IPS-18a (cell line): ENCODE data around the gene OR11L1.
A peak's percentile ranks its signal among the peaks of the same experiment; 100 is the strongest.

ENCODE experiments used
- H3K27ac ChIP-seq: one replicate; pipeline ENCODE4 v1.5.1; 2013; ENCODE audit warnings: low read length
- H3K27me3 ChIP-seq: one replicate; pipeline ENCODE4 v1.6.1; 2013; ENCODE audit warnings: mild to moderate bottlenecking, low read length; ENCODE audit not compliant: control insufficient read depth, insufficient read depth
- H3K36me3 ChIP-seq: one replicate; pipeline ENCODE4 v1.6.1; 2013; ENCODE audit warnings: low read depth, low read length; ENCODE audit not compliant: control insufficient read depth
- H3K4me1 ChIP-seq: one replicate; pipeline ENCODE4 v1.6.1; 2013; ENCODE audit warnings: low read depth, low read length; ENCODE audit not compliant: control insufficient read depth
- H3K4me3 ChIP-seq: one replicate; pipeline ENCODE4 v1.5.1; 2013; ENCODE audit warnings: low read length
- H3K9ac ChIP-seq: one replicate; pipeline ENCODE4 v1.6.1; 2013; ENCODE audit warnings: mild to moderate bottlenecking, low read length, moderate library complexity
- H3K9me3 ChIP-seq: one replicate; pipeline ENCODE4 v1.6.1; 2013; ENCODE audit warnings: low read depth, low read length; ENCODE audit not compliant: control insufficient read depth

The OR11L1 gene

GRCh38 chr1:247849616-247850015, 7.9 kb upstream of the OR11L1 start:
- Histone ChIP-seq H3K9ac (no peak overlapping the region), H3K4me3 (no peak overlapping the region), H3K27ac (no peak overlapping the region), H3K9me3 (peaks cover 6% of the 10 kb centered on the region), H3K36me3 (no peaks in the 10 kb centered on the region), H3K4me1 (peaks cover 4% of the 10 kb centered on the region), H3K27me3 (no peaks in the 10 kb centered on the region)

GRCh38 chr1:247848346-247848745, 6.7 kb upstream of the OR11L1 start:
- Histone ChIP-seq H3K4me3 (no peak overlapping the region), H3K27ac (no peak overlapping the region), H3K36me3 (no peaks in the 10 kb centered on the region), H3K9me3 (peaks cover 10% of the 10 kb centered on the region), H3K4me1 (peaks cover 5% of the 10 kb centered on the region), H3K9ac (no peak overlapping the region), H3K27me3 (no peaks in the 10 kb centered on the region)

- Histone ChIP-seq H3K9ac (no peak overlapping the region), H3K4me3 (no peak overlapping the region), H3K27me3 (no peaks in the 10 kb centered on the region), H3K27ac (no peak overlapping the region), H3K36me3 (no peaks in the 10 kb centered on the region), H3K9me3 (peaks cover 10% of the 10 kb centered on the region), H3K4me1 (peaks cover 5% of the 10 kb centered on the region)
These were observed 4.0 kb upstream of the OR11L1 start for GRCh38 chr1:247845693-247846017.

GRCh38 chr1:247845011-247845692, 3.5 kb upstream of the OR11L1 start:
- no peak overlapping the region for H3K9ac ChIP-seq
- H3K9me3 ChIP-seq: peaks cover 10% of the 10 kb centered on the region
- no peaks in the 10 kb centered on the region for H3K27me3 ChIP-seq
- H3K4me3 ChIP-seq: no peak overlapping the region
- H3K27ac ChIP-seq: no peak overlapping the region
- H3K36me3 ChIP-seq: no peaks in the 10 kb centered on the region
- H3K4me1 ChIP-seq: peaks cover 5% of the 10 kb centered on the region

GRCh38 chr1:247843411-247843810, 1.7 kb upstream of the OR11L1 start:
- H3K4me1 ChIP-seq: peaks cover 5% of the 10 kb centered on the region
- no peak overlapping the region for H3K9ac ChIP-seq
- H3K36me3 ChIP-seq: no peaks in the 10 kb centered on the region
- H3K27ac ChIP-seq: no peak overlapping the region
- peaks cover 10% of the 10 kb centered on the region for H3K9me3 ChIP-seq
- H3K4me3 ChIP-seq: no peak overlapping the region
- H3K27me3 ChIP-seq: no peaks in the 10 kb centered on the region

GRCh38 chr1:247840818-247841217, 878 bp downstream of the OR11L1 start:
- H3K4me3 ChIP-seq: no peak overlapping the region
- peaks cover 9% of the 10 kb centered on the region for H3K9me3 ChIP-seq

GRCh38 chr1:247833601-247834000, 8.1 kb downstream of the OR11L1 start:
- Histone ChIP-seq H3K27me3 (no peaks in the 10 kb centered on the region), H3K9me3 (peaks cover 3% of the 10 kb centered on the region), H3K4me1 (no peaks in the 10 kb centered on the region), H3K27ac (no peak overlapping the region), H3K9ac (no peak overlapping the region), H3K4me3 (no peak overlapping the region), H3K36me3 (no peaks in the 10 kb centered on the region)

More at GRCh38 chr1:247840818-247841217, 878 bp downstream of the OR11L1 start:
- Histone ChIP-seq H3K4me1 (peaks cover 5% of the 10 kb centered on the region), H3K9ac (no peak overlapping the region), H3K27me3 (no peaks in the 10 kb centered on the region), H3K27ac (no peak overlapping the region), H3K36me3 (no peaks in the 10 kb centered on the region)

GRCh38 chr1:247829656-247830055, 12.0 kb downstream of the OR11L1 start:
- H3K4me1 ChIP-seq: no peaks in the 10 kb centered on the region
- no peaks in the 10 kb centered on the region for H3K27me3 ChIP-seq
- H3K27ac ChIP-seq: no peak overlapping the region
- no peaks in the 10 kb centered on the region for H3K36me3 ChIP-seq
- no peaks in the 10 kb centered on the region for H3K9me3 ChIP-seq
- H3K4me3 ChIP-seq: no peak overlapping the region
- H3K9ac ChIP-seq: no peak overlapping the region

- no peak overlapping the region for H3K4me3 ChIP-seq
- H3K36me3 ChIP-seq: no peaks in the 10 kb centered on the region
- H3K9me3 ChIP-seq: peaks cover 5% of the 10 kb centered on the region
- H3K27me3 ChIP-seq: no peaks in the 10 kb centered on the region
- H3K4me1 ChIP-seq: no peaks in the 10 kb centered on the region
- H3K9ac ChIP-seq: no peak overlapping the region
- H3K27ac ChIP-seq: no peak overlapping the region
These were observed 16.3 kb downstream of the OR11L1 start for GRCh38 chr1:247825362-247825761.

GRCh38 chr1:247824023-247824422, 17.7 kb downstream of the OR11L1 start, which contains the start of gene OR14A16:
TSS of gene OR14A16 (minus strand) at chr1:247824119. CDS start at chr1:247815729, 8,390 bp downstream.
- Histone ChIP-seq H3K27me3 (no peaks in the 10 kb centered on the region), H3K27ac (no peak within 1 kb of the TSS), H3K36me3 (no peaks in the 10 kb centered on the region), H3K9ac (no peak within 1 kb of the TSS), H3K4me1 (no peaks in the 10 kb centered on the region), H3K4me3 (peak within 1 kb of the TSS; percentile 9), H3K9me3 (peaks cover 5% of the 10 kb centered on the region)

GRCh38 chr1:247822060-247822459, 19.6 kb downstream of the OR11L1 start:
- Histone ChIP-seq H3K27me3 (no peaks in the 10 kb centered on the region), H3K9ac (no peak overlapping the region), H3K4me3 (no peak overlapping the region)

GRCh38 chr1:247812637-247813036, 29.1 kb downstream of the OR11L1 start:
- H3K27ac ChIP-seq: no peak overlapping the region
- H3K36me3 ChIP-seq: no peaks in the 10 kb centered on the region
- no peaks in the 10 kb centered on the region for H3K4me1 ChIP-seq
- H3K9me3 ChIP-seq: peaks cover 7% of the 10 kb centered on the region
- H3K4me3 ChIP-seq: no peak overlapping the region
- H3K27me3 ChIP-seq: no peaks in the 10 kb centered on the region
- no peak overlapping the region for H3K9ac ChIP-seq

More at GRCh38 chr1:247822060-247822459, 19.6 kb downstream of the OR11L1 start:
- no peaks in the 10 kb centered on the region for H3K4me1 ChIP-seq
- H3K27ac ChIP-seq: no peak overlapping the region
- peaks cover 5% of the 10 kb centered on the region for H3K9me3 ChIP-seq
- no peaks in the 10 kb centered on the region for H3K36me3 ChIP-seq
